ENCODE measurements around the gene CLDN11. TPM values are rescaled to one million over a fixed set of nuclear protein-coding genes. Genes with fewer than 3 reads are reported as not detected.

Gene CLDN11
- total RNA-seq, 2 donors from 2014 or later = 11.8 to 668 TPM

GRCh38 chr3:170425491-170426239 lies 7.0 kb downstream of the CLDN11 start:
- Histone ChIP-seq H3K9me3 (no peaks in the 10 kb centered on the region), H3K27me3 (replicated peaks; ENCODE audit: insufficient read depth) (no peaks in the 10 kb centered on the region), H3K27ac (no peak overlapping the region), H3K4me3 (no peak overlapping the region), H3K36me3 (no peaks in the 10 kb centered on the region), H3K4me1 (replicated peaks) (no peaks in the 10 kb centered on the region)
- 64% methylated on average over 11 of the region's 11 CpGs for WGBS
- no peak for DNase-seq (ENCODE audit: low spot score)
- intact Hi-C loops (cut with DNase I) = no loop called here
- no peak for TF ChIP-seq POLR2A (IDR thresholded peaks at IDR 0.05)
- TF ChIP-seq, protein P1, sequence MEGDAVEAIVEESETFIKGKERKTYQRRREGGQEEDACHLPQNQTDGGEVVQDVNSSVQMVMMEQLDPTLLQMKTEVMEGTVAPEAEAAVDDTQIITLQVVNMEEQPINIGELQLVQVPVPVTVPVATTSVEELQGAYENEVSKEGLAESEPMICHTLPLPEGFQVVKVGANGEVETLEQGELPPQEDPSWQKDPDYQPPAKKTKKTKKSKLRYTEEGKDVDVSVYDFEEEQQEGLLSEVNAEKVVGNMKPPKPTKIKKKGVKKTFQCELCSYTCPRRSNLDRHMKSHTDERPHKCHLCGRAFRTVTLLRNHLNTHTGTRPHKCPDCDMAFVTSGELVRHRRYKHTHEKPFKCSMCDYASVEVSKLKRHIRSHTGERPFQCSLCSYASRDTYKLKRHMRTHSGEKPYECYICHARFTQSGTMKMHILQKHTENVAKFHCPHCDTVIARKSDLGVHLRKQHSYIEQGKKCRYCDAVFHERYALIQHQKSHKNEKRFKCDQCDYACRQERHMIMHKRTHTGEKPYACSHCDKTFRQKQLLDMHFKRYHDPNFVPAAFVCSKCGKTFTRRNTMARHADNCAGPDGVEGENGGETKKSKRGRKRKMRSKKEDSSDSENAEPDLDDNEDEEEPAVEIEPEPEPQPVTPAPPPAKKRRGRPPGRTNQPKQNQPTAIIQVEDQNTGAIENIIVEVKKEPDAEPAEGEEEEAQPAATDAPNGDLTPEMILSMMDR (IDR thresholded peaks at IDR 0.05) = no peak
- no peak for TF ChIP-seq POLR2AphosphoS5 (IDR thresholded peaks at IDR 0.05)

DNA sequence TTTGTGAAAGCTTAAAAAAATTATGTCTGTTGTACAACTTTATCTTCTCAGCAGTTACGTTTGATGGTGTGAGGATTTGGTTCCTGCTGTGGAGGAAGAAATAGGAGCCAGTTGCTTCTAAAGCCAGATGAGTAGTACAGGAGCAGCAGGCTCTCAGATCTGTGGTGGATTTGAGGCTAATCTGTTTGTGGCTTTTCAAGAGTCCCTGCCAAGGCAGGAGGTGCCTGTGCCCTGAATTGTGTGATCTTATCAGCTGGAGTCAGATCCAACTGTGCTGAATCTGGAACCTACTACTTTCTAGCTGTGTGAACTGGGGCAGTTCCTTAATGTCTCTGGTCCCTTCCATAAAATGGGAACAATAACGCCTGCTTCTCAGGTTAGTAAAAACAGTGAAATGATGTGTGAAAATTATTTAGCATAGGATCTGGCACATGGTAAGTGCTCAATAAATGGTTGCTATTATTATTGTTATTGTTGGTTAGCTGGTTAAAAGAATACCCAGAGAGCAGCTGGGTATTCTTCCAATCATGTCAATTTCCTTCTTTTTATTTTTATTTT lies 7.7 kb downstream of the CLDN11 start:
- intact Hi-C loops (cut with DNase I) = no loop called here
- WGBS = 57% methylated on average over 2 of the region's 2 CpGs
- Histone ChIP-seq H3K27ac (no peak overlapping the region), H3K36me3 (no peaks in the 10 kb centered on the region), H3K4me3 (no peak overlapping the region), H3K9me3 (no peaks in the 10 kb centered on the region), H3K27me3 (replicated peaks; ENCODE audit: insufficient read depth) (no peaks in the 10 kb centered on the region), H3K4me1 (replicated peaks) (no peaks in the 10 kb centered on the region)
- no peak for DNase-seq (ENCODE audit: low spot score)
- TF ChIP-seq POLR2A (IDR thresholded peaks at IDR 0.05) (no peak), POLR2AphosphoS5 (IDR thresholded peaks at IDR 0.05) (no peak)
- TF ChIP-seq, protein P1 (IDR thresholded peaks at IDR 0.05) = no peak

DNA sequence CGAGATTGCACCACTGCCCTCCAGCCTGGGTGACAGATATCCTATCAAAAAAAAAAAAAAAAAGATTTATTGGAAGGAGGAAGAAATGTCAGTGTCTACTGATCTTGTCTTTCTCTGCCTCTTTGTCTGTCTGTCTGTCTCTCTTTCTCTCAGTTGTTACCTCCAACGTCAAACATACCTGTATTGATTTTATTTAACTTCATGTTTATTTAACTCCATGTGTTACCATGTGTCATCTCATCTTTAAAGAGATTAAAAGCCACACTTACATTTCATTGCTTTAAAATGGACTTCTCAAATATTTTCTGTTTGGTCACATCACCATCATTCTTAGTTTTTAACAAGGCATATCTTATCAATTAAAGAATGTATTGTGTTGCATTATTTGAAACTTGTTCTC lies 9.4 kb downstream of the CLDN11 start:
- DNase-seq (ENCODE audit: low spot score) = no peak

GRCh38 chr3:170429050-170429449 lies 10.4 kb downstream of the CLDN11 start:
- no peaks in the 10 kb centered on the region for H3K27me3 ChIP-seq (replicated peaks; ENCODE audit: insufficient read depth)
- H3K9me3 ChIP-seq = no peaks in the 10 kb centered on the region
- TF ChIP-seq POLR2AphosphoS5 (IDR thresholded peaks at IDR 0.05) = no peak
- TF ChIP-seq POLR2A (IDR thresholded peaks at IDR 0.05) = no peak
- TF ChIP-seq, protein P1 (IDR thresholded peaks at IDR 0.05) = no peak
- no peak overlapping the region for H3K4me3 ChIP-seq
- 44% methylated on average over 1 of the region's 1 CpG for WGBS
- no peak overlapping the region for H3K27ac ChIP-seq
- no peaks in the 10 kb centered on the region for H3K36me3 ChIP-seq
- H3K4me1 ChIP-seq (replicated peaks) = no peaks in the 10 kb centered on the region
- intact Hi-C loops (cut with DNase I) = no loop called here
- DNase-seq (ENCODE audit: low spot score) = no peak

More for the DNA sequence above, 9.4 kb downstream of the CLDN11 start:
- intact Hi-C loops (cut with DNase I) = no loop called here
- Histone ChIP-seq H3K9me3 (no peaks in the 10 kb centered on the region), H3K4me1 (replicated peaks) (no peaks in the 10 kb centered on the region), H3K27ac (no peak overlapping the region), H3K4me3 (no peak overlapping the region), H3K27me3 (replicated peaks; ENCODE audit: insufficient read depth) (no peaks in the 10 kb centered on the region), H3K36me3 (no peaks in the 10 kb centered on the region)
- TF ChIP-seq POLR2A (IDR thresholded peaks at IDR 0.05) = no peak
- TF ChIP-seq, protein P1 (IDR thresholded peaks at IDR 0.05) = no peak
- no peak for TF ChIP-seq POLR2AphosphoS5 (IDR thresholded peaks at IDR 0.05)
- WGBS = 69% methylated on average over 2 of the region's 2 CpGs

- no peak overlapping the region for H3K4me3 ChIP-seq
- H3K36me3 ChIP-seq = no peaks in the 10 kb centered on the region
- H3K9me3 ChIP-seq = no peaks in the 10 kb centered on the region
- intact Hi-C loops (cut with DNase I) = no loop called here
- DNase-seq (ENCODE audit: low spot score) = no peak
- no peak overlapping the region for H3K27ac ChIP-seq
- WGBS = 98% methylated on average over 3 of the region's 3 CpGs
- H3K27me3 ChIP-seq (replicated peaks; ENCODE audit: insufficient read depth) = no peaks in the 10 kb centered on the region
- TF ChIP-seq, protein P1 (IDR thresholded peaks at IDR 0.05) = no peak
- no peak for TF ChIP-seq POLR2AphosphoS5 (IDR thresholded peaks at IDR 0.05)
- no peak for TF ChIP-seq POLR2A (IDR thresholded peaks at IDR 0.05)
- no peaks in the 10 kb centered on the region for H3K4me1 ChIP-seq (replicated peaks)
Measured at GRCh38 chr3:170431054-170431453, 12.4 kb downstream of the CLDN11 start.

Measured in prostate gland (tissue), 2 donors.